Duodenal mucosa (tissue), 2 donors: ENCODE measurements around the gene VASN.

ENCODE experiments used
- H3K27ac ChIP-seq: one replicate; pipeline ENCODE4 v1.7.0; 2013; ENCODE audit warnings: low read depth, low read length
- H3K27me3 ChIP-seq, 2 donors: one replicate each; pipeline ENCODE4 v1.7.0; 2013; ENCODE audit warnings: low read length in 2 of 2, control low read depth in 1 of 2; ENCODE audit not compliant: insufficient read depth in 2 of 2, control insufficient read depth in 1 of 2
- H3K36me3 ChIP-seq, 2 donors: one replicate each; pipeline ENCODE4 v1.7.0; 2013; ENCODE audit warnings: low read length in 2 of 2, control low read depth in 1 of 2; ENCODE audit not compliant: insufficient read depth in 2 of 2, control insufficient read depth in 1 of 2
- H3K4me1 ChIP-seq, 2 donors: one replicate each; pipeline ENCODE4 v1.7.0; 2013; ENCODE audit warnings: low read length in 2 of 2, control low read depth in 1 of 2; ENCODE audit not compliant: insufficient read depth in 2 of 2, control insufficient read depth in 1 of 2
- H3K4me3 ChIP-seq, 2 donors: one replicate each; pipeline ENCODE4 v1.7.0; 2013; ENCODE audit warnings: low read length in 2 of 2, low read depth in 1 of 2
- H3K9ac ChIP-seq, 2 donors: one replicate each; pipeline ENCODE4 v1.7.0; 2013; ENCODE audit warnings: low read length in 2 of 2, low read depth in 1 of 2
- H3K9me3 ChIP-seq, 2 donors: one replicate each; pipeline ENCODE4 v1.7.0; 2013; ENCODE audit warnings: low read length in 2 of 2, control low read depth in 1 of 2; ENCODE audit not compliant: control insufficient read depth in 1 of 2

VASN gene

GRCh38 chr16:4345836-4346781 lies 25.5 kb upstream of the VASN start:
- Histone ChIP-seq H3K36me3 (peaks cover 2 to 11% of the 10 kb centered on the region in 2 donors), H3K4me1 (peaks cover 3 to 11% of the 10 kb centered on the region in 2 donors), H3K9ac (no peak overlapping the region), H3K27me3 (no peaks in the 10 kb centered on the region), H3K9me3 (no peaks in the 10 kb centered on the region), H3K27ac (no peak overlapping the region), H3K4me3 (no peak overlapping the region)

GRCh38 chr16:4347010-4347409 lies 24.6 kb upstream of the VASN start:
- no peaks in the 10 kb centered on the region for H3K9me3 ChIP-seq
- no peak overlapping the region for H3K9ac ChIP-seq
- peaks cover 3 to 11% of the 10 kb centered on the region in 2 donors for H3K4me1 ChIP-seq
- H3K4me3 ChIP-seq = no peak overlapping the region
- H3K36me3 ChIP-seq = peaks cover 2 to 7% of the 10 kb centered on the region in 2 donors
- H3K27ac ChIP-seq = no peak overlapping the region
- no peaks in the 10 kb centered on the region for H3K27me3 ChIP-seq

- Histone ChIP-seq H3K9me3 (no peaks in the 10 kb centered on the region), H3K36me3 (peaks cover 2 to 7% of the 10 kb centered on the region in 2 donors), H3K4me3 (no peak overlapping the region), H3K4me1 (peaks cover 3 to 11% of the 10 kb centered on the region in 2 donors), H3K27ac (no peak overlapping the region), H3K27me3 (no peaks in the 10 kb centered on the region), H3K9ac (no peak overlapping the region)
Measured at GRCh38 chr16:4347765-4348509, 23.7 kb upstream of the VASN start.

GRCh38 chr16:4349332-4349731 lies 22.3 kb upstream of the VASN start:
- H3K27ac ChIP-seq = no peak overlapping the region
- no peaks in the 10 kb centered on the region for H3K27me3 ChIP-seq
- peaks cover 3 to 11% of the 10 kb centered on the region in 2 donors for H3K4me1 ChIP-seq
- no peak overlapping the region for H3K4me3 ChIP-seq
- no peak overlapping the region for H3K9ac ChIP-seq
- no peaks in the 10 kb centered on the region for H3K9me3 ChIP-seq
- peaks cover 2 to 12% of the 10 kb centered on the region in 2 donors for H3K36me3 ChIP-seq

- peak overlapping the region; percentile 90 to 98 for H3K4me3 ChIP-seq
- peaks cover 2 to 20% of the 10 kb centered on the region in 2 donors for H3K36me3 ChIP-seq
- peak overlapping the region; percentile 73 for H3K27ac ChIP-seq
- H3K9me3 ChIP-seq = no peaks in the 10 kb centered on the region
- peaks cover 3 to 11% of the 10 kb centered on the region in 2 donors for H3K4me1 ChIP-seq
- H3K27me3 ChIP-seq = no peaks in the 10 kb centered on the region
- peak overlapping the region; percentile 85 to 86 for H3K9ac ChIP-seq
Measured at GRCh38 chr16:4350365-4350786, 21.3 kb upstream of the VASN start.

GRCh38 chr16:4350787-4351659 lies 20.6 kb upstream of the VASN start, which contains the start of gene PAM16:
Gene PAM16, minus strand, starts transcription at chr16:4351321. Its CDS starts 87 bp downstream, at chr16:4351234.
- peaks cover 0 to 20% of the 10 kb centered on the region in 2 donors for H3K36me3 ChIP-seq
- H3K27ac ChIP-seq = peak within 1 kb of the TSS; percentile 73
- H3K4me3 ChIP-seq = peak within 1 kb of the TSS; percentile 90 to 98
- H3K27me3 ChIP-seq = no peaks in the 10 kb centered on the region
- peaks cover 3 to 6% of the 10 kb centered on the region in 2 donors for H3K4me1 ChIP-seq
- peak within 1 kb of the TSS; percentile 85 to 86 for H3K9ac ChIP-seq
- H3K9me3 ChIP-seq = no peaks in the 10 kb centered on the region

GRCh38 chr16:4351880-4352279 lies 19.8 kb upstream of the VASN start:
- Histone ChIP-seq H3K27ac (no peak overlapping the region), H3K36me3 (peaks cover 0 to 20% of the 10 kb centered on the region in 2 donors), H3K9me3 (no peaks in the 10 kb centered on the region), H3K4me3 (no peak overlapping the region), H3K9ac (no peak overlapping the region), H3K4me1 (peaks cover 3 to 6% of the 10 kb centered on the region in 2 donors), H3K27me3 (no peaks in the 10 kb centered on the region)

GRCh38 chr16:4352843-4353242 lies 18.8 kb upstream of the VASN start:
- H3K27ac ChIP-seq = no peak overlapping the region
- H3K4me1 ChIP-seq = peaks cover 3 to 6% of the 10 kb centered on the region in 2 donors
- H3K36me3 ChIP-seq = peaks cover 2 to 23% of the 10 kb centered on the region in 2 donors
- no peak overlapping the region for H3K4me3 ChIP-seq
- H3K9ac ChIP-seq = no peak overlapping the region
- H3K27me3 ChIP-seq = no peaks in the 10 kb centered on the region
- H3K9me3 ChIP-seq = no peaks in the 10 kb centered on the region

GRCh38 chr16:4353675-4354074 lies 18.0 kb upstream of the VASN start:
- no peak overlapping the region for H3K4me3 ChIP-seq
- no peaks in the 10 kb centered on the region for H3K27me3 ChIP-seq
- peaks cover 3 to 6% of the 10 kb centered on the region in 2 donors for H3K4me1 ChIP-seq
- H3K36me3 ChIP-seq = peaks cover 10 to 26% of the 10 kb centered on the region in 2 donors
- H3K9me3 ChIP-seq = no peaks in the 10 kb centered on the region
- H3K9ac ChIP-seq = no peak overlapping the region
- H3K27ac ChIP-seq = no peak overlapping the region
